Measurements from ENCODE around the gene SYNPO2.

GRCh38 chr4:118845552-118846050 is 43.1 kb upstream of the SYNPO2 start:
- no peak for TF ChIP-seq POLR2AphosphoS5 (IDR thresholded peaks at IDR 0.05; ENCODE audit: low read depth, low read length)
- TF ChIP-seq, protein P1, sequence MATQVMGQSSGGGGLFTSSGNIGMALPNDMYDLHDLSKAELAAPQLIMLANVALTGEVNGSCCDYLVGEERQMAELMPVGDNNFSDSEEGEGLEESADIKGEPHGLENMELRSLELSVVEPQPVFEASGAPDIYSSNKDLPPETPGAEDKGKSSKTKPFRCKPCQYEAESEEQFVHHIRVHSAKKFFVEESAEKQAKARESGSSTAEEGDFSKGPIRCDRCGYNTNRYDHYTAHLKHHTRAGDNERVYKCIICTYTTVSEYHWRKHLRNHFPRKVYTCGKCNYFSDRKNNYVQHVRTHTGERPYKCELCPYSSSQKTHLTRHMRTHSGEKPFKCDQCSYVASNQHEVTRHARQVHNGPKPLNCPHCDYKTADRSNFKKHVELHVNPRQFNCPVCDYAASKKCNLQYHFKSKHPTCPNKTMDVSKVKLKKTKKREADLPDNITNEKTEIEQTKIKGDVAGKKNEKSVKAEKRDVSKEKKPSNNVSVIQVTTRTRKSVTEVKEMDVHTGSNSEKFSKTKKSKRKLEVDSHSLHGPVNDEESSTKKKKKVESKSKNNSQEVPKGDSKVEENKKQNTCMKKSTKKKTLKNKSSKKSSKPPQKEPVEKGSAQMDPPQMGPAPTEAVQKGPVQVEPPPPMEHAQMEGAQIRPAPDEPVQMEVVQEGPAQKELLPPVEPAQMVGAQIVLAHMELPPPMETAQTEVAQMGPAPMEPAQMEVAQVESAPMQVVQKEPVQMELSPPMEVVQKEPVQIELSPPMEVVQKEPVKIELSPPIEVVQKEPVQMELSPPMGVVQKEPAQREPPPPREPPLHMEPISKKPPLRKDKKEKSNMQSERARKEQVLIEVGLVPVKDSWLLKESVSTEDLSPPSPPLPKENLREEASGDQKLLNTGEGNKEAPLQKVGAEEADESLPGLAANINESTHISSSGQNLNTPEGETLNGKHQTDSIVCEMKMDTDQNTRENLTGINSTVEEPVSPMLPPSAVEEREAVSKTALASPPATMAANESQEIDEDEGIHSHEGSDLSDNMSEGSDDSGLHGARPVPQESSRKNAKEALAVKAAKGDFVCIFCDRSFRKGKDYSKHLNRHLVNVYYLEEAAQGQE (IDR thresholded peaks at IDR 0.05; ENCODE audit: borderline replicate concordance in 1 of 2, low read depth in 1 of 2, low read length in 2 of 2), result no peak
- no peak for TF ChIP-seq ZNF24 (IDR thresholded peaks at IDR 0.05)

All from HepG2 (cell line).